CD4-positive, alpha-beta T cell (primary cell): Measurements from ENCODE around the gene EML4. TPM values are rescaled to one million over a fixed set of nuclear protein-coding genes. Genes with fewer than 3 reads are reported as not detected.

Experiments
- ATAC-seq: fragments of 200-7000 bp; cut with Tn5 transposase; one replicate; pipeline ENCODE4 v1.10.0; 2022; ENCODE audit warnings: mild to moderate bottlenecking; ENCODE audit not compliant: poor library complexity
- CTCF ChIA-PET: fragments of 350-600 bp; sonication (Branson Sonifier 250); formaldehyde crosslinking; loops from one replicate; lab custom pipeline; 2021; ENCODE audit warnings: antibody characterized with exemption, inconsistent platforms; lab: Charles Lee
- POLR2A ChIA-PET: fragments of 350-600 bp; sonication (Branson Sonifier 250); formaldehyde crosslinking; loops from one replicate; lab custom pipeline; 2021; ENCODE audit warnings: antibody characterized with exemption, inconsistent platforms; lab: Charles Lee
- DNase-seq, 14 experiments: peaks; one replicate each; pipeline ENCODE4 v3.0.0-alpha.2; 2013 to 2020; ENCODE audit warnings: mixed read lengths in 2 of 14
- H3K27ac ChIP-seq, 2 donors: one replicate each; pipeline versions ENCODE4 v1.5.1 to v1.7.0; 2013; ENCODE audit warnings: low read length in 2 of 2, low read depth in 1 of 2, mild to moderate bottlenecking in 1 of 2
- H3K27me3 ChIP-seq, 2 experiments: 1 replicate in 1 of 2; 2 replicates in 1 of 2; pipeline versions ENCODE4 v1.6.1 to v1.7.0; 2013; ENCODE audit warnings: low read length in 2 of 2, control low read depth in 1 of 2, mild to moderate bottlenecking in 1 of 2, moderate library complexity in 1 of 2; ENCODE audit not compliant: insufficient read depth in 2 of 2, control insufficient read depth in 1 of 2
- H3K36me3 ChIP-seq: one replicate; pipeline ENCODE4 v1.6.1; 2013; ENCODE audit warnings: low read length, control low read depth; ENCODE audit not compliant: insufficient read depth
- H3K4me1 ChIP-seq: one replicate; pipeline ENCODE4 v1.6.1; 2013; ENCODE audit warnings: low read length, control low read depth; ENCODE audit not compliant: insufficient read depth
- H3K4me3 ChIP-seq: one replicate; pipeline ENCODE4 v1.5.1; 2013; ENCODE audit warnings: mild to moderate bottlenecking, low read length, moderate library complexity
- H3K9me3 ChIP-seq, 2 experiments: 1 replicate in 1 of 2; 2 replicates in 1 of 2; pipeline versions ENCODE4 v1.6.1 to v1.7.0; 2013; ENCODE audit warnings: low read length in 2 of 2, mild to moderate bottlenecking in 2 of 2, control low read depth in 1 of 2, moderate library complexity in 1 of 2; ENCODE audit not compliant: control insufficient read depth in 1 of 2, insufficient read depth in 1 of 2
- H3K27ac Mint-ChIP-seq: one replicate; pipeline ENCODE4 v1.8.0; 2020; ENCODE audit warnings: mixed read lengths
- H3K27me3 Mint-ChIP-seq: one replicate; pipeline ENCODE4 v1.8.0; 2021; ENCODE audit warnings: mixed read lengths
- H3K36me3 Mint-ChIP-seq: one replicate; pipeline ENCODE4 v1.8.0; 2021; ENCODE audit warnings: low read depth, mixed read lengths
- H3K4me1 Mint-ChIP-seq: one replicate; pipeline ENCODE4 v1.8.0; 2021; ENCODE audit warnings: low read depth, mixed read lengths
- H3K4me3 Mint-ChIP-seq: one replicate; pipeline ENCODE4 v1.8.0; 2020; ENCODE audit warnings: mild to moderate bottlenecking, mixed read lengths
- H3K9me3 Mint-ChIP-seq: one replicate; pipeline ENCODE4 v1.8.0; 2020; ENCODE audit warnings: mixed read lengths
- intact Hi-C, 2 experiments: fragments of 100-400 bp; cut with DNase I in 1 of 2; cut with micrococcal nuclease in 1 of 2; formaldehyde crosslinking; loops; one replicate each; pipeline versions ENCODE4 v1.15.1 to v1.9.0; 2023 to 2025; cut with DNase I, micrococcal nuclease
- total RNA-seq, 174 experiments: library from RNA in 2 of 174; stranded (reverse) in 2 of 174; gene quantifications; one replicate each; pipeline ENCODE4 v1.2.3 and lab custom pipeline; 2021 to 2026
- TF ChIP-seq, protein P1 (sequence below): fragments of 200-600 bp; IDR thresholded peaks from one replicate; pipeline ENCODE4 v1.8.0; 2022; ENCODE audit warnings: antibody characterized with exemption, mild to moderate bottlenecking

The EML4 gene
- total RNA-seq, 2 experiments from 2014 or later = 219 to 228 TPM

DNA sequence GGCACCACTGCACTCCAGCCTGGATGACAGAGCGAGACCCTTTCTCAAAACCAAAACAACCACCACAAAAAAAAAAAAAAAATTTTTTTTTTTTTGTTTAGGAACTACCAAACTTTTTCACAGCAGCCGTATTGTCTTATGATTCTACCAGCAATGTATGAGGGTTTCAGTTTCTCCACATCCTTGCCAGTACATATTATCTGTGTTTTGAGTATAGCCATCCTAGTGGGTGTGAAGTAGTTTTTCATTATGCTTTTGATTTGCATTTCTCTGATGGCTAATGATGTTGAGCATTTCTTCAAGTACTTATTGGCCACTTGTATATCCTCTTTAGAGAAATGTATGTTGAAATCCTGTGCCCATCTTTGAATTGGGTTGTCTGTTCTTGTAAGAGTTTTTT is 140.2 kb downstream of the EML4 start:
- intact Hi-C loops = no loop called here
- no peak for DNase-seq
- no peak overlapping the region for H3K4me3 ChIP-seq
- peaks cover 3% of the 10 kb centered on the region for H3K4me1 ChIP-seq
- peaks cover 21% of the 10 kb centered on the region for H3K4me1 Mint-ChIP-seq
- ChIA-PET CTCF (no interaction called here), POLR2A (interaction anchor here (1.0 kb wide), 1 partner anchor 8 kb away, joined by 3 read pairs; no protein-coding TSS in a partner anchor)
- H3K36me3 Mint-ChIP-seq = peaks cover 72% of the 10 kb centered on the region
- H3K4me3 Mint-ChIP-seq = no peak overlapping the region
- TF ChIP-seq, protein P1, sequence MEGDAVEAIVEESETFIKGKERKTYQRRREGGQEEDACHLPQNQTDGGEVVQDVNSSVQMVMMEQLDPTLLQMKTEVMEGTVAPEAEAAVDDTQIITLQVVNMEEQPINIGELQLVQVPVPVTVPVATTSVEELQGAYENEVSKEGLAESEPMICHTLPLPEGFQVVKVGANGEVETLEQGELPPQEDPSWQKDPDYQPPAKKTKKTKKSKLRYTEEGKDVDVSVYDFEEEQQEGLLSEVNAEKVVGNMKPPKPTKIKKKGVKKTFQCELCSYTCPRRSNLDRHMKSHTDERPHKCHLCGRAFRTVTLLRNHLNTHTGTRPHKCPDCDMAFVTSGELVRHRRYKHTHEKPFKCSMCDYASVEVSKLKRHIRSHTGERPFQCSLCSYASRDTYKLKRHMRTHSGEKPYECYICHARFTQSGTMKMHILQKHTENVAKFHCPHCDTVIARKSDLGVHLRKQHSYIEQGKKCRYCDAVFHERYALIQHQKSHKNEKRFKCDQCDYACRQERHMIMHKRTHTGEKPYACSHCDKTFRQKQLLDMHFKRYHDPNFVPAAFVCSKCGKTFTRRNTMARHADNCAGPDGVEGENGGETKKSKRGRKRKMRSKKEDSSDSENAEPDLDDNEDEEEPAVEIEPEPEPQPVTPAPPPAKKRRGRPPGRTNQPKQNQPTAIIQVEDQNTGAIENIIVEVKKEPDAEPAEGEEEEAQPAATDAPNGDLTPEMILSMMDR = no peak
- no peaks in the 10 kb centered on the region for H3K9me3 Mint-ChIP-seq
- no peak overlapping the region for H3K27ac ChIP-seq
- ATAC-seq = no peak
- H3K27me3 Mint-ChIP-seq = no peaks in the 10 kb centered on the region
- H3K9me3 ChIP-seq = no peaks in the 10 kb centered on the region
- H3K27ac Mint-ChIP-seq = peak overlapping the region; percentile 49
- H3K27me3 ChIP-seq = no peaks in the 10 kb centered on the region
- H3K36me3 ChIP-seq = peaks cover 47% of the 10 kb centered on the region

DNA sequence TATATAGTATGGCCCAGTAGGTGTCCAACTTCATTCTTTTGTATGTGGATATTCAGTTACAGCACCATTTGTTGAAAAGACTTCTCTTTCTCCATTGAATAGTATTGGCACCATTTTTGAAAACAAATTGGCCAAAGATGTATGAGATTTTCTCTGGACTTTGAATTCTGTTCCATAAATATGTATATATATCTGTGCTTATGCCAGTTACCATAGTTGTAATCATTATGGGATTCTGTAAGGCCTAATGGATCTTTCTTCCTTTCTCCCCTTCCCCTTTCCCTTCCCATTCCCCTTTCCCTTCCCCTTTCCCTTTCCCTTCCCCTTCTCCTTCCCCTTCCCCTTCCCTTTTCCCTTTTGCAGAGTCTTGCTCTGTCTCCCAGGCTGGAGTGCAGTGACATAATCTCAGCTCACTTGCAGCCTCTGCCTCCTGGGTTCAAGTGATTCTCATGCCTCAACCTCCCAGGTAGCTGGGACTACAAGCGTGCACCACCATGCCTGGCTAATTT is 140.9 kb downstream of the EML4 start:
- Histone ChIP-seq H3K27me3 (no peaks in the 10 kb centered on the region), H3K9me3 (no peaks in the 10 kb centered on the region), H3K4me1 (peaks cover 3% of the 10 kb centered on the region), H3K36me3 (peaks cover 50% of the 10 kb centered on the region), H3K4me3 (no peak overlapping the region), H3K27ac (no peak overlapping the region)
- DNase-seq = no peak
- TF ChIP-seq, protein P1 = no peak
- intact Hi-C loops = no loop called here
- ChIA-PET CTCF (no interaction called here), POLR2A (no interaction called here)
- ATAC-seq = no peak
- no peaks in the 10 kb centered on the region for H3K9me3 Mint-ChIP-seq
- H3K4me3 Mint-ChIP-seq = no peak overlapping the region
- peak overlapping the region; percentile 49 for H3K27ac Mint-ChIP-seq
- peaks cover 72% of the 10 kb centered on the region for H3K36me3 Mint-ChIP-seq
- no peaks in the 10 kb centered on the region for H3K27me3 Mint-ChIP-seq
- peaks cover 27% of the 10 kb centered on the region for H3K4me1 Mint-ChIP-seq

- Mint-ChIP-seq H3K27ac (no peak overlapping the region), H3K36me3 (peaks cover 73% of the 10 kb centered on the region), H3K9me3 (no peaks in the 10 kb centered on the region), H3K4me3 (no peak overlapping the region), H3K27me3 (no peaks in the 10 kb centered on the region), H3K4me1 (peaks cover 30% of the 10 kb centered on the region)
- CTCF ChIA-PET = no interaction called here
- intact Hi-C loops = no loop called here
- peaks cover 63% of the 10 kb centered on the region for H3K36me3 ChIP-seq
- H3K27me3 ChIP-seq = no peaks in the 10 kb centered on the region
- no peak overlapping the region for H3K4me3 ChIP-seq
- H3K4me1 ChIP-seq = peaks cover 3% of the 10 kb centered on the region
- H3K9me3 ChIP-seq = no peaks in the 10 kb centered on the region
- no peak for DNase-seq
- H3K27ac ChIP-seq = no peak overlapping the region
- POLR2A ChIA-PET = no interaction called here
- TF ChIP-seq, protein P1 = no peak
- no peak for ATAC-seq
Observed at GRCh38 chr2:42312106-42312505, 143.0 kb downstream of the EML4 start.
